GM12872 (cell line): Measurements from ENCODE around the gene DNAJA3.

ENCODE experiments used
- CTCF ChIP-seq: IDR thresholded peaks from 3 replicates; pipeline ENCODE4 v1.5.1; 2011; ENCODE audit warnings: low read depth, mild to moderate bottlenecking, low read length, moderate library complexity; ENCODE audit not compliant: insufficient read depth

The DNAJA3 gene

GRCh38 chr16:4399001-4399730 lies 26.5 kb upstream of the DNAJA3 start:
- TF ChIP-seq CTCF, result no peak

- TF ChIP-seq CTCF, result no peak
Measured at GRCh38 chr16:4401094-4401501, 24.6 kb upstream of the DNAJA3 start.

- TF ChIP-seq CTCF, result no peak
Measured at GRCh38 chr16:4401510-4401909, 24.2 kb upstream of the DNAJA3 start.

- TF ChIP-seq CTCF, result peak; percentile 89
Measured at GRCh38 chr16:4402439-4403132, 23.1 kb upstream of the DNAJA3 start.

GRCh38 chr16:4403133-4403949 lies 22.3 kb upstream of the DNAJA3 start:
- no peak for TF ChIP-seq CTCF

- peak; percentile 70 for TF ChIP-seq CTCF
Measured at GRCh38 chr16:4404247-4404966, 21.3 kb upstream of the DNAJA3 start.
